NCI-H82 treated with DMSO at 0.1 percent for 48 hours (cell line): ENCODE measurements around the gene EIF3K.
"Not testable (repeated sequence)": the region's sequence is repeated elsewhere in the genome, so short reads cannot be mapped to it uniquely, and the experiment has no call there.

Source experiments
- DNase-seq: peaks from one replicate; lab custom pipeline; 2025; ENCODE audit not compliant: unreplicated experiment; lab: John Stamatoyannopoulos, UW

Gene EIF3K, protein sequence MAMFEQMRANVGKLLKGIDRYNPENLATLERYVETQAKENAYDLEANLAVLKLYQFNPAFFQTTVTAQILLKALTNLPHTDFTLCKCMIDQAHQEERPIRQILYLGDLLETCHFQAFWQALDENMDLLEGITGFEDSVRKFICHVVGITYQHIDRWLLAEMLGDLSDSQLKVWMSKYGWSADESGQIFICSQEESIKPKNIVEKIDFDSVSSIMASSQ

DNA sequence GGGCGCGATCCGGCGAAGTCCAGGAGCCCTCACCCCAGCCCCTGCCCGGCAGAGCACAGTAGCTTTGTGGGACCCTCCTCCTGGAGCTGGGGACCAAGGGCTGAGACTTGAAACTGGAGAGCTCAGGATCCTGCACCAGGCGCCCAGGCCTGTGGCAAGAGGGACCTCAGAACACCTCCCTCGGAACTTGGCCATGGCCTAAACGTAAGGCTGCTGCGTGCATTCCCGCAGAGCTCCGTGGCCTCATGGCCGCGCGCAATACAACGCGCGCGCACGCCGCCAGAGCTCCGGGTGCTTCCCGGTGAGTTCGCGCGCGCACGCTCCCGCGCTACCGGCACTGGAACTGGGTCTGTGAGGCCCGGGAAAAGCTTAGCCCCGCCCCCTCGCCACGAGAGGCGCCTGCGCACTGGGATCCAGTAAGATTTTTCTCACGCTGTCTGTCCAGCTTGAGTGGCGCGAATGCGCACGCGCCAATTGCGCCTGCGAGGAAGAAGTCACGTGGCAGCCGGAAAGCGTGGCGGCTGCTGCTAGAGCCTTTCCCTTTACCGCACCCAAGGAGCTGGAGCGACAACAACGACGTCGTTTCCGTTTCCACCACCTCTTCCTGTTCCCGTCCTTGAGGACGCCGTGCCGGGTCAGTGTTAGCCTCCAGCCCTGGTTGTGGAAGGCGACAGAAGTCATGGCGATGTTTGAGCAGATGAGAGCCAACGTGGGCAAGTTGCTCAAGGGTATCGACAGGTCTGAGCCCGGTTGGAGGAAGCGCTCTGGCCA, at the start of gene EIF3K:
TSS of gene EIF3K (plus strand) at position 599 of the 771 bp plus-strand sequence. CDS start at position 680, 81 bp downstream.
- peak; percentile 97 for DNase-seq

DNA sequence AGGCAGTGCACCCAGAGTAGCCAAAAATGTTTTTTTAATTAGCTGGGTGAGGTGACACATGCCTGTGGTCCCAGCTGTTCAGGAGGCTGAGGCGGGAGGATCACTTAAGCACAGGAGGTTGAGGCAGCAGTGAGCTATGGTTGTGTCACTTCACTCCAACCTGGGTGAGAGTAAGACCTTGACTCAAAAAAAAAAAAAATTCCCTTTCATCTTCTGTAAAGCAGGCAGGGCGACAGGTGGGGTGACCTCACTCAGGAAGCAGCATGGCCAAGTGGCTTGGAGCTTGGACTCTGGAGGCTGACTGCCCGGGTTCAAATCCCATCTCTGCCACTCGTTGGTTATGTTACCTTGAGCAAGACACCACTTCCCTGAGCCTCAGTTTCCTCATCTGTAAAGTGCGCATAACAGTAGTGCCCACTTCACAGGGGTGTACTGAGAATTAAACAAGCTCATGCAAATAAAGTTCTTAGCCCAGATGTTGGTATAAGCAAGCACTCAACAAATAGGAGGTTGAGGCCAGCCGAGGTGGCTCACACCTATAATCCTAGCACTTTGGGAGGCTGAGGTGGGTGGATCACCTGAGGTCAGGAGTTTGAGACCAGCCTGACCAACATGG, 49.5 kb upstream of the EIF3K start:
- no peak for DNase-seq

DNA sequence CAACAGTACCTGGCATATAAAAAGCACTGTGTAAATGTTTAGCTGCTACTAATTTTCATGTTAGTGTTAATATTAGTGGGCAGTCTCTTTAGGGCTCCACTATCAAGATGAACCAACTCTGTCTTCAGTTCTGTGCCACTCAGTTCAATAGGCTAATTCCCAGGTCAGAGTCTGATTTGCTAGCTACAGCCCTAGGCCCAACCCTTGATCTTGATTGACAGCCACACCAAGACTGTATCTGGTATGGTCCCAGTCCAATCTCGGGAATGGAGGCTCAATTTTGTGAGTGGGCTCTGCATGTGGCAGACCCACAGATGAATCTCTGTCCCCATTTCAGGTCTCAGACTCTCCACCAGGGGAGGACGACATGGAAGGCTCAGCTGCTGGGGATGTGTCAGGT, 47.3 kb upstream of the EIF3K start:
- no peak for DNase-seq

DNA sequence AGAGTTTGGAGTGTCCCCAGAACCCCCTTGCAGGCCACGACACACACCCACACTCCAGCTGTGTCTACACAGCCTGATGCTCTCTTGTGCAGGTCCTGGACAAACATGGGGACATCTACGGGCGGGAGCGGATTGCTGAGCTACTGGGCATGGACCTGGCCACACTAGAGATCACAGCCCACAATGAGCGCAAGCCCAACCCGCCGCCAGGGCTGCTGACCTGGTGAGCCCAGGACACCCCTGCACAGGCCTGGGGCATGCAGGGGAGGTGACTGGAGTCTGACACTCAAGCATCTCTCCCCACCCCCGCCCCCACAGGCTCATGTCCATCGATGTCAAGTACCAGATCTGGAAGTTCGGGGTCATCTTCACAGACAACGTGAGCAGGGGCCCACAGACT, 41.2 kb upstream of the EIF3K start:
- DNase-seq, result no peak

DNA sequence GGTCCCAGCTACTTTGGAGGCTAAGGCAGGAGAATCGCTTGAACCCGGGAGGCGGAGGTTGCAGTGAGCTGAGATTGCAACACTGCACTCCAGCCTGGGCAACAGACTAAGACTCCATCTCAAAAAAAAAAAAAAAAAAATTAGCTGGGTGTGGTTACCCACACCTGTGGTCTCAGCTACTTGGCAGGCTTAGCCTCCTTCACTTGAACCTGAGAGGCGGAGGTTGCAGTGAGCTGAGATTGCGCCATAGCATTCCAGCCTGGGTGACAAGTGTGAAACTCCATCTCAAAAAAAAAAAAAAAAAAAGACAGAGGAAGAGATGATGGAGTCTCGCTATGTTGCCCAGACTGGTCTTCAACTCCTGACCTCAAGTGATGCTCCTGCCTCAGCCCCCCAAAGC, 39.7 kb upstream of the EIF3K start:
- not testable (repeated sequence) for DNase-seq

DNA sequence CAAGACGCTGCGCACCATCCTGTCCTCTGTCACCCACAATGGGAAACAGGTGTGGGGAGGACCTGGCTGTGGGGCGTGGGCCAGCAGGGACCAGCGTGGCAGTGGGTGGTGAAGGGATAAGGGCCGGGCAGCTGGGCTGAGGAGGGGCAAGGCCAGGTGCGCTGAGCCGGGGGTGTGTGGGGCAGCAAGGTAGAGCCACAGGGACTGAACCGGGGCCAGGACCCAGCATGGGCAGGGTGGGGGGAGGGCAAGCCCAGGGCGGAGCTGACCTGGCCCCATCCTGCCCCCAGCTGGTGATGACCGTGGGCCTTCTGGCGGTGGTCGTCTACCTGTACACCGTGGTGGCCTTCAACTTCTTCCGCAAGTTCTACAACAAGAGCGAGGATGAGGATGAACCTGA, 38.9 kb upstream of the EIF3K start:
- no peak for DNase-seq

DNA sequence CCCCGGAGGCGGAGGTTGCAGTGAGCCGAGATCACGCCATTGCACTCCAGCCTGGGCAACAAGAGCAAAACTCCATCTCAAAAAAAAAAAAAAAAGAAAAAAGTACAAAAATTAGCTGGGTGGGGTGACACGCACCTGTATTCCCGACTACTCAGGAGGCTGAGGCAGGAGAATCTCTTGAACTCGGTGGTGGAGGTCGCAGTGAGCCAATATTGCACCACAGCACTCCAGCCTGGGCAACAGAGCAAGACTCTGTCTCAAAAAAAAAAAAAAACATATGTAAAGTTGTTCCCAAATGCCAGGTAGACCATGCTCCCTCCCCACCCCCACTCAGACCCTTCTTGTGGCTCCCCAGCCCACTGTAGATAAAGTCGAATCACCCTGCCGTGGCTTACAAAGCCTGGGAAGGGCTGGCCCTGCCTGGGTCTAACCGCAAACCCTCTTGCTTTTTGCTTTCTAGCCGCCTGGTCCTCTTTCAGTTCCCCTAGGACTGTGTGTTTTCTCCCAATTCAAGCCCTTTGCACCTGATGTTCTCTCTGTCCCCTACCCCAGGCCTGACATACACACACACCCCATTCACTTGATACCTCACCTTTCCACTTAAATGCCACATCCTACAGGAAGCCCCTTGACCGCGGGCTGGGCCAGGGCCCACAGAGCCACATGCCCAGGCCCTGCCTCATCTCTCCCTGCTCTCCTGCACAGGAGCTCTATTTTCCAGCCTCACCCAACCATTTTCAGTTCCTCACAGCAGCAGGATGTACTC, 35.6 kb upstream of the EIF3K start:
- DNase-seq, result no peak

DNA sequence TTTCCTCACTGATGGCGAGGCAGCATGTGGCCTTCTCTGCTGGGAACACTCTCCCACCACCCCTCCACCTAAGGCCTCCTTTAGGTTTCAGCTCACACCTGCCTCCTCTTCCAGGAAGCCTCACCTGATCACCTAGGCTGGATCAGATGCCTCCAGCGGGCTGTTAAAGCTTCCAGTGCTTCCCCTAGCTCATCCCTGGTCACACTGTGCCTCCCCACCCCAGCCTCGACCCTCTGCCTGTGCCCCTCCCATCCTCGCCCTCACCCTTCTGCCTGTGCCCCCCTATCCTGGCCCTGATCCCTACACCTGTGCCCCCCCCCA, 35.0 kb upstream of the EIF3K start:
- no peak for DNase-seq

DNA sequence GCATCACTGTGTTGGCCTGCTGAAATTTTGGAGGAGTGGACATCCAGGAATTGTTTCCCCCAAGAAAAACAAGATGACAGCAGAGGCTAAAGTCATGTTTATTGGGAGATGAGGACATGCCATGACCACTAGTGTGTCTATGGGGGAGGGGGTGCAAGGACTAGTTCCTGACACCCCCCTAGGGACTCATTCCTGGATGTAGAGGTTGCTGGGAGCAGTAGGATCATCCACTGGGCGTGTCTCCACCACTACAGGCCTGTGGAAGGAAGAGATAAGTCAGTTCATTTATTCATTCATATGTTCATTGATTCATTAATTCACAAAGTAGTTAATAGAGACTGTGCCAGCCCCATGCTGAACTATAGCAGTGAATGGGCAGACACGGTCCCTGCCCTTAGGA, 31.4 kb upstream of the EIF3K start:
- no peak for DNase-seq

DNA sequence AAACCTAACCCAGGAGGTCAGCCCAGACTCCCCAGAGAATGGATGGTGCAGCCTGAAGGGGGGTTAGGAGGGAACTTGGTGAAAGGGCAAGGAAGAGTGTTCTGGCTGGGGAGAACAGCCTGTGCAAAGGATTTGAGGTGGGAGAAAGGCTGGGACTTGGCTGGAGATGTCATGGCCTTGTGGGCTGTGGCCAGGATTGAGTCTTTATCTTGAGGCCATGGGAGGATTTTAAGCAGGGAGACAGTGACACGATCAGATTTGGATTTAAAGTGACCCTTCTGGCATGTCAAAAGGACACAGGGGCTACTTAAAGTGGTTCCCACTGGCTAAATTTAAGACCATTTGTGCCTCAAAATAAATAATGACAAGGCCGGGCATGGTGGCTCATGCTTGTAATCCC, 30.9 kb upstream of the EIF3K start:
- DNase-seq, result no peak

DNA sequence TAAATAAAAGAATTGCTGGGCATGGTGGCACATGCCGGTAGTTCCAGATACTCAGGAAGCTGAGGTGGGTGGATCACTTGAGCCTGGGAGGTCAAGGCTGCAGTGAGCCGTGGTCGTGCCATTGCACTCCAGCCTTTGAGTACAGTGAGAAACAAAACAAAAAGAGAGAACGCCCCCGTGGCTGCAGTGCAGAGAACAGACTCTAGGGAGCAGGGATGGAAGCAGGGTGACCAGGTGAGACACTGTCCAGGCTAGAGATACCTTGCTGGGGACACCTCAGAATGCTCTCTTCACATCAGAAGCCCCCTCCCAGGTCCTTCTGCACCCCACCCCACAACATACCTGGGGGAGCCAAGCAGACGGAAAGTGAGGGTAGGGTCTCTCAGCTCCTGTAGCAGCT, 26.0 kb upstream of the EIF3K start:
- DNase-seq, result no peak

DNA sequence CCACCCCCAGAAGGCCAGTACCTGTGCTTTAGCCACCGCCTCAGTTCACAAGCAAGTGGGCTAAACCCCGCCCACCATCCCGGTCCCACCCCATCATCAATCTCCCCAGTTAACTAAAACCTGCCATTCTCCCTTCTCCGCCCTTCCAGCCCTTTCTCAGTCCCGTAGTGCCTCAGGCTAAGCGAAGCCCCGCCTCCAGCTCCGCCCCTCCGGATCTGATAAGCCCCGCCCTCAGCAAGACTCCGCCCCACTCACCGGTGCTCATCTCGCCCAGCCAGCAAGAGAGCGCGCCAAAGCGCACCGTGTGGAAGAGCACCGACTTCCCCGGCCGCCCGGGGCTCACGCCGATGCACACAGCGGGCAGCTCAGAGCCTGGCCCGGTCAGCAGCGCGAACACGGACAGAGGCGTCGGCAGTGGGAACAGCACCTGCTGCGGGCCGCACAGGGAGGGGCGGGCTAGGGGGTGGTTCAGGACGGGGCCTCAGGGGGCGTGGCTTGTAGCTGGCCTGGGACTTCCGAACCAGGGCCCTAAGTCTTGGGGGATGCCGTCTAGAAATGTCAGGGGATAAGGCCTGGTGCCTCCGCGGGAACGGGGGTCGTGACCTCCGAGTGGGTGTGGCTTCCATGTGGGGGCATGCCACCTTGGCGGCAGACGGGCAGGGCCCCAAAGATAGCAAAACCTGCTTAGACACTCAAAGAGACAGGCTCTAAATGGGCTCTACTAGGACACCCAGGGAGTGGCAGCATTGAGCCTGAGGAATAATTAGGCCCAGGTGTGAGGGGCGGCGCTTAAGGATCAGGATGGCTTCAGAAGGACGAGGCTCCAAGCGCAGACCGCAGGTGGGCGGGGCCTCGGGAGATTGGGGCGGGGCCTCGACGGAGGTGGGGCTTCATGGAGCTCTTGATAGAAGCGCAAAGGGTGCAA, 22.7 kb upstream of the EIF3K start:
- DNase-seq, result peak; percentile 42

DNA sequence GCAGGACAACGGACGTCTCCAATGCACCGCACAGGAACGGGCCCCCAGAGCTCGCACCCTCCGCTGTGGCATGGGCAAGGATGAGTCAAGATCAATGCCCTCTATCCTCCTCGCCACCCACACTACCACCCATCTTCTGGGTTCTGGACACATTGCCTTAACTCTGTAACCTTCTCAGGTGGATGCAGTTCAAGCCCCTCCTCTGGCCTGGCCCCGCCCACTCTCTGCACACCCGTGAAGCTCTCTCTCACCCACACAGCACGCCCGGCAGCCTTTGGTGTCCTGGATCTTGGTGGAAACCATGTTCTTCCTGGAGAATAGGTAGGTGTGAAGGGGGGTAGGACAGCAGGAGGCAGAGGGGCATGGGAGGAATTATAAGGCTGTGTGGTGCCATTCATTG, 21.9 kb upstream of the EIF3K start:
- DNase-seq, result no peak

DNA sequence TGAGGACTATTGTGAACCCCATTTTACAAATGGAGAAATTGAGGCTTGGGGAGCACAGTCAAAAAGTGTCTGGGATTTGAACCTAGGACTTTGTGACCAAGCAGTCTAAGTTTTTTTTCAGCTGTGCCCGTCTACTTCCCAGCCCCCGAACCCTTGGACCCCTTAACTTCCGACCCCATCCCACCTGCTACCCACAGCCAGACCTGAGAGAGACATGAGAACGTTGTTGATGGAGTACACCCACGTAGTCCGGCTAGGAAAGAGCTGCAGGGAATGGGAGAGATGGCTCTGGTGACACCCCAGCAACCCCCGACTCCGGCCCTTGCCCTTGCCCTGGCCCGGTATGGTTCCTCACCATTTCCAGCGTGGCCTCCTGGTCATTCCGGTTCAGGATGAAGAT, 19.3 kb upstream of the EIF3K start:
- DNase-seq, result no peak

DNA sequence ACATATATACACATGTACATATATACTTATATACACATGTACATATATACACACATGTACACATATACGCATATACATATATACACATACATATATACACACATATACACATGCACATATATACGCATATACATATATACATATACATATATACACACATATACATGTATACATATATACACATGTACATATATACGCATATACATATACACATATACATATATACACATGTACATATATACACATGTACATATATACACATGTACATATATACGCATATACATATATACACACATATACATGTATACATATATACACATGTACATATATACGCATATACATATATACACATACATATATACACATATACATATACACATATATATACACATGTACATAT, 16.1 kb upstream of the EIF3K start:
- not testable (repeated sequence) for DNase-seq

DNA sequence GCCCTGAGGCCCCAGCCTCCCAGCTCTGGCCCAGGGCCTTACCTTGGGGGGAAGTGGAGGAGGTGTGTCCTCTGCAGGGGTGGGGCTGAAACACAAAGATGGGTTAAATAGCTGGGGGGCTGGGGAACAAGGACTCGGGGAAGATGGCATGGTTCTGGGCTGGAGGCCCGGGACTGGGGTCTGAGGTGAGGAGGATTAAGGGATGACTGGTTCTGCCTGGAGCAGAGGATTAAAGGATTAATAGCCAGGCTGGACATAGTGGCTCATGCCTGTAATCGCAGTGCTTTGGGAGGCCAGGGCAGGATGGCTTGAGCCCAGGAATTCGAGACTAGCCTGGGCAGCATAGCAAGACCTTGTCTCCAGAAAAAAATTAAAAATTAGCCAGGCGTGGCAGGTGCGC, 12.9 kb upstream of the EIF3K start:
- peak; percentile 79 for DNase-seq

DNA sequence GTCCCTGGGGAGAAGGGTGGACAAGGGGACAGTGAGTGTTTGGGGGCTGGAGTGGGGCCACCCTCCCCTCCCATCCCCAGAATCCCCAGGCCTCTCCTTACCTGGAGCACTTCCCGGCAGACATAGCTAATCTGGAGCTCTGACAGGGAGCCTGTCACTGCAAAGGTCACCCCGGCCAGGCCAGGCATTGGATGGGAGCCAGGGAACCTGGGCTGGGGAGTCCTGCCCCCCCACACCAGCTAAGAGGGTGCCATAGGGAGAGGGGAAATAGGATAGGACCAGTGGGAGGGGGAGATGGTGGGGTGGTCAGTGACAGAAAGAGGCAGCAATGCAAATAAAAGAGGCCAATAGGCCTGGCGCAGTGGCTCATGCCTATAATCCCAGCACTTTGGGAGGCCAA, 4.7 kb upstream of the EIF3K start:
- DNase-seq, result no peak

DNA sequence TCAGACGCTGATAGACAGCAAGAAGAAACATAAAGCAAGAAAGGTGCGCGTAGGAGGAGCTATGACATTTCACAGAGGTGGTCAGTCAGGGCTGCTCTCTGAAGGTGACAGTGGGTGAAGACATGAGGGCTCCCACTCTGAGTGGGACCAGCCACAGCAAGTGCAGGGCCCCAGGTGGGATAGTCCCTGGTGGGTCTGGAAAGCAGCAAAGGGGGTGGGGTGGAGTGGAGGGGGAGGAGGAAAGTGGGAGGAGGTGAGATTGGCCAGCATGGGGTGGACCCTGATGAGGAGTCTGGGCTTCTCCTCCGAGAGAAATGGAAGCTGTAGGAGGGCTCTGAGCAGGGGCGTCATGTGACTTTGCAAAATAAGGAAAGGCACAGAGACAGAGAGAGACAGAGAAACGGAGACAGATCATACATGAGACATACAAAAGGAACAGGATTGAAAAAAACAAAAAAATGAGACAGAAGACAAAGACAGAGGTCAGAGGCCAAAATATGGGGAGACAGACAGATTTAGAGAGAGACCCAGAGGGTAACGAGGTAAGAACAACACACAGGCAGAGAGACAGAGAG, 3.9 kb upstream of the EIF3K start:
- DNase-seq, result no peak

DNA sequence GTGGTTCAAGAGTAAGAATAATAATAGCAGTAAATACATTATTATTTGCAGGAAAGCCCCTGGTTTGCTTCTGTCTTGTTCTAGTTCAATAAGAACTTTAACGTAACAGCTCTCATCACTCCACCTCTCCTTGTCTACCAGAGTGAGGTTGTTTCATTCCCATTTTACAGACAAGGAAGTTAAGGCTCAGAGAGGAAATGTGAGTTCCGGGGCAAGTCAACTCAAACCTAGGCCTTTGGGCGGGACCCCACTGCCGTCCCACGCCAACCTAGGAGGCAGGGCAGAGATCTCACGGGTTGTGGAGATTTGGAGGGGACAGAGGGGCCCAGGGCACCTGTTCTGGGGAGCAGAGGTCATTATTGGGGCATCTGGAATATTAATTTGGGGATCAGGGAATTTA, 2.7 kb upstream of the EIF3K start:
- DNase-seq, result no peak

DNA sequence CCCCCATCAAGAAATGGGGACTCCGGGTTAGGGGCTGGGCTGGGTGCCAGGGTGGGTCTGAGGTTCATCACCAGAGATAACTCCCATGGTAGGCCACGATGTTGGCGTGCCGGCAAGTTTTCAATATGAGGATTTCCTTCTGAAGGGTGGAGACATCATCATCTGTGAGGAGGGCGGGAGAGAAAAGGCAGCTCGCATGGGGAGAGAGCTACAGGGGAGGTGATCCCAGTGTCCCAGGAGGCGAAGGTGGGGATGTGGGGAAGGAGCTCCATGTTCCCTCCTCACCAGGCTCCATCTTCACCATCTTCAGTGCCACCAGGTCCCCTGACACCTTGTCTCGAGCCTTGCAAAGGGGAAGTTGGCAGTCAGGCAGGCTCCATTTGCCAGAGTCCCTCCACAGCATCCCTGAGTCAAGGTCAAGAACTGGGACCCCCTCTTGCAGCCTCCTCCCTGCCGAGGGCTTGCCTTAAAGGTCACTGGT, 1.7 kb upstream of the EIF3K start:
- DNase-seq, result no peak
